GM12873 (cell line): Measurements from ENCODE around the gene THADA.

ENCODE experiments used
- TF ChIP-seq, protein P1 (sequence below): IDR thresholded peaks from 2 replicates; pipeline ENCODE4 v1.5.1; 2012; ENCODE audit warnings: low read depth, mild to moderate bottlenecking, moderate library complexity, low read length, control low read depth; ENCODE audit not compliant: insufficient read depth; ENCODE audit errors: missing control alignments

The THADA gene

GRCh38 chr2:43202289-43202688 is 393.5 kb downstream of the THADA start:
- TF ChIP-seq, protein P1, sequence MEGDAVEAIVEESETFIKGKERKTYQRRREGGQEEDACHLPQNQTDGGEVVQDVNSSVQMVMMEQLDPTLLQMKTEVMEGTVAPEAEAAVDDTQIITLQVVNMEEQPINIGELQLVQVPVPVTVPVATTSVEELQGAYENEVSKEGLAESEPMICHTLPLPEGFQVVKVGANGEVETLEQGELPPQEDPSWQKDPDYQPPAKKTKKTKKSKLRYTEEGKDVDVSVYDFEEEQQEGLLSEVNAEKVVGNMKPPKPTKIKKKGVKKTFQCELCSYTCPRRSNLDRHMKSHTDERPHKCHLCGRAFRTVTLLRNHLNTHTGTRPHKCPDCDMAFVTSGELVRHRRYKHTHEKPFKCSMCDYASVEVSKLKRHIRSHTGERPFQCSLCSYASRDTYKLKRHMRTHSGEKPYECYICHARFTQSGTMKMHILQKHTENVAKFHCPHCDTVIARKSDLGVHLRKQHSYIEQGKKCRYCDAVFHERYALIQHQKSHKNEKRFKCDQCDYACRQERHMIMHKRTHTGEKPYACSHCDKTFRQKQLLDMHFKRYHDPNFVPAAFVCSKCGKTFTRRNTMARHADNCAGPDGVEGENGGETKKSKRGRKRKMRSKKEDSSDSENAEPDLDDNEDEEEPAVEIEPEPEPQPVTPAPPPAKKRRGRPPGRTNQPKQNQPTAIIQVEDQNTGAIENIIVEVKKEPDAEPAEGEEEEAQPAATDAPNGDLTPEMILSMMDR: no peak

- TF ChIP-seq, protein P1: no peak
Measured at GRCh38 chr2:43201497-43201896, 394.3 kb downstream of the THADA start.

DNA sequence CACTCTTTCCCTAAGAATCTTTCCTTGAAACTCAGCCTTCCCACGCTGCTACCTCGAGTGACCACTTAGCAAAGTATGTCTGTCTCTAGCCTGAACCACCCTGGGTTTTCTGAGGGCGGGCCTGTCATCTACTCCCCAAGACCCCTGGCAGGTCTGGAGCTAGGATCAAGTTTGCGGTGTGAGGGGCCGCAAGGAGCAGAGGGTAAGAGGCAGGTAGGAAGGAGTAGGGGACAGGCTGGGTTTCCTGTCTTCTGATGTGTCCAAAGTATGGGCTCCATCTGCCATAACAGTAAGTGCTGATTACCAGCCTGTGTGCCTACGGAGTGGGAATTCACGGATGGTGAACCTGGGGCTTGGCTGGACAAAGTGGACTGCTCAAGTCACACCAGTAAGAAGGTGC is 394.8 kb downstream of the THADA start:
- TF ChIP-seq, protein P1: no peak

- TF ChIP-seq, protein P1: no peak
Measured at GRCh38 chr2:43199492-43200488, 396.0 kb downstream of the THADA start.

DNA sequence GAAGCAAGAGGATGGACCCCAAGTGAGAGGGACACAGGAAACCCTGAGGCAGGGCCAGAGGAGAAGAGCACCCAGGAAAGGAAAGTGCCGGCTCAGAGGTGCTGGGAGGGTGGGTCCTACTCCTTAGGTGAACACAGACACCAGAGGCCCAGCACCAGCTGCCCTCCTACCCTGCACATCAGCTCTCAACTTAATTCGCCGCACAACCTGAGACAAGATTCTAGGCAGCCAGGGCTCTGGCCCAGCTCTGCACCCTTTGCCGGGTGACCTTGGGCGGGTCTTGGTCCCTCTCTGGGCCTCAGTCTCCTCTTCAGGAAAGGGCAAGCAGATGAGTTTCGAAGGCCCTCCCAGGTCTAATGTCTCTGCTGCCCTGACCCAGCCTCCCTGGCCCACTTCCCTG is 397.6 kb downstream of the THADA start:
- TF ChIP-seq, protein P1: no peak

GRCh38 chr2:43197588-43197896 is 398.3 kb downstream of the THADA start:
- TF ChIP-seq, protein P1: no peak

- TF ChIP-seq, protein P1: no peak
Measured at GRCh38 chr2:43196768-43197587, 398.9 kb downstream of the THADA start.
